GM21717 (cell line): ENCODE data around the gene CDC34.

Source experiments
- ATAC-seq: cut with Tn5 transposase; IDR thresholded peaks from one replicate; pipeline ENCODE4 v1.9.1; 2021; ENCODE audit warnings: mild to moderate bottlenecking, moderate library complexity; ENCODE audit not compliant: unreplicated experiment

The CDC34 gene

GRCh38 chr19:585551-586110, 54.1 kb downstream of the CDC34 start:
- no peak for ATAC-seq

GRCh38 chr19:588093-588740, 56.7 kb downstream of the CDC34 start:
- no peak for ATAC-seq

GRCh38 chr19:588741-589692, 57.5 kb downstream of the CDC34 start:
- ATAC-seq = no peak

- no peak for ATAC-seq
Measured at GRCh38 chr19:589693-590395, 58.3 kb downstream of the CDC34 start, which contains the start of gene HCN2. TSS of gene HCN2 (plus strand) at chr19:589881. CDS start at chr19:589946, 65 bp downstream.

GRCh38 chr19:590396-590745, 58.8 kb downstream of the CDC34 start:
- no peak for ATAC-seq

GRCh38 chr19:590750-591098, 59.2 kb downstream of the CDC34 start:
- no peak for ATAC-seq

- no peak for ATAC-seq
Measured at GRCh38 chr19:591099-591958, 59.8 kb downstream of the CDC34 start.
